ENCODE results near the gene DYNC2H1. TPM values are rescaled to one million over a fixed set of nuclear protein-coding genes. Genes with fewer than 3 reads are reported as not detected.

Gene DYNC2H1
- total and polyA plus RNA-seq, 7 donors: 0.79 to 2.3 (median 1.3) TPM

- Histone ChIP-seq H3K4me3 (no peak overlapping the region), H3K27ac (no peak overlapping the region), H3K36me3 (ENCODE audit: insufficient read depth in 1 of 2, low read depth in 1 of 2) (no peaks in the 10 kb centered on the region), H3K27me3 (ENCODE audit: insufficient read depth in 3 of 3, low read length in 2 of 3) (no peaks in the 10 kb centered on the region), H3K9me3 (no peaks in the 10 kb centered on the region), H3K4me1 (no peaks in the 10 kb centered on the region)
- WGBS, 3 donors: 86 to 95% (median 90%) methylated on average over 2 of the region's 2 CpGs
- DNase-seq (no peak), ATAC-seq (no peak)
- intact Hi-C loops (cut with DNase I): no loop called here
- TF ChIP-seq CTCF (IDR thresholded peaks at IDR 0.05): no peak
Observed at GRCh38 chr11:103488579-103488978, 379.4 kb downstream of the DYNC2H1 start.

GRCh38 chr11:103491777-103492176 is 382.6 kb downstream of the DYNC2H1 start:
- ATAC-seq (no peak), DNase-seq (no peak)
- WGBS, 3 donors: 57 to 62% (median 58%) methylated on average over 2 of the region's 2 CpGs
- no peaks in the 10 kb centered on the region for H3K36me3 ChIP-seq (ENCODE audit: insufficient read depth in 1 of 2, low read depth in 1 of 2)
- no peak for TF ChIP-seq CTCF (IDR thresholded peaks at IDR 0.05)
- H3K27ac ChIP-seq: no peak overlapping the region
- no peaks in the 10 kb centered on the region for H3K9me3 ChIP-seq
- no peaks in the 10 kb centered on the region for H3K4me1 ChIP-seq
- H3K27me3 ChIP-seq (ENCODE audit: insufficient read depth in 3 of 3, low read length in 2 of 3): no peaks in the 10 kb centered on the region
- intact Hi-C loops (cut with DNase I): no loop called here
- no peak overlapping the region for H3K4me3 ChIP-seq

- DNase-seq: no peak
- no peak for ATAC-seq
- no peak for TF ChIP-seq CTCF (IDR thresholded peaks at IDR 0.05)
- no peaks in the 10 kb centered on the region for H3K9me3 ChIP-seq
- H3K4me3 ChIP-seq: no peak overlapping the region
- no peaks in the 10 kb centered on the region for H3K27me3 ChIP-seq (ENCODE audit: insufficient read depth in 3 of 3, low read length in 2 of 3)
- H3K27ac ChIP-seq: no peak overlapping the region
- H3K4me1 ChIP-seq: no peaks in the 10 kb centered on the region
- 50 to 75% (median 58%) methylated on average over 1 of the region's 1 CpG for WGBS, 3 donors
- intact Hi-C loops (cut with DNase I): no loop called here
- no peaks in the 10 kb centered on the region for H3K36me3 ChIP-seq (ENCODE audit: insufficient read depth in 1 of 2, low read depth in 1 of 2)
Observed at GRCh38 chr11:103494491-103494890, 385.3 kb downstream of the DYNC2H1 start.

GRCh38 chr11:103497268-103497667 is 388.0 kb downstream of the DYNC2H1 start:
- TF ChIP-seq CTCF (IDR thresholded peaks at IDR 0.05): no peak
- DNase-seq (no peak), ATAC-seq (no peak)
- Histone ChIP-seq H3K9me3 (no peaks in the 10 kb centered on the region), H3K27me3 (ENCODE audit: insufficient read depth in 3 of 3, low read length in 2 of 3) (no peaks in the 10 kb centered on the region), H3K4me1 (no peaks in the 10 kb centered on the region), H3K36me3 (ENCODE audit: insufficient read depth in 1 of 2, low read depth in 1 of 2) (no peaks in the 10 kb centered on the region), H3K27ac (no peak overlapping the region), H3K4me3 (no peak overlapping the region)
- WGBS, 3 donors: 79 to 89% (median 85%) methylated on average over 1 of the region's 1 CpG
- intact Hi-C loops (cut with DNase I): no loop called here

- no peaks in the 10 kb centered on the region for H3K27me3 ChIP-seq (ENCODE audit: insufficient read depth in 3 of 3, low read length in 2 of 3)
- no peaks in the 10 kb centered on the region for H3K9me3 ChIP-seq
- no peak for ATAC-seq
- intact Hi-C loops (cut with DNase I): no loop called here
- 62 to 79% (median 75%) methylated on average over 3 of the region's 3 CpGs for WGBS, 3 donors
- H3K36me3 ChIP-seq (ENCODE audit: insufficient read depth in 1 of 2, low read depth in 1 of 2): no peaks in the 10 kb centered on the region
- DNase-seq: no peak
- H3K27ac ChIP-seq: no peak overlapping the region
- no peak overlapping the region for H3K4me3 ChIP-seq
- TF ChIP-seq CTCF (IDR thresholded peaks at IDR 0.05): no peak
- no peaks in the 10 kb centered on the region for H3K4me1 ChIP-seq
Observed at GRCh38 chr11:103499710-103500340, 390.6 kb downstream of the DYNC2H1 start.

Measured in psoas muscle (tissue), 8 donors.